ENCODE data around the gene INPP5A.
"Not testable (repeated sequence)": the region's sequence is repeated elsewhere in the genome, so short reads cannot be mapped to it uniquely, and the experiment has no call there.

The INPP5A gene

GRCh38 chr10:132592790-132593383 is 55.3 kb downstream of the INPP5A start:
- in situ Hi-C loops (cut with MboI; ENCODE audit: low sequenced_read_pairs): no loop called here

- in situ Hi-C loops (cut with MboI; ENCODE audit: low sequenced_read_pairs): no loop called here
Observed at GRCh38 chr10:132593389-132593788, 55.8 kb downstream of the INPP5A start.

- in situ Hi-C loops (cut with MboI; ENCODE audit: low sequenced_read_pairs): no loop called here
Observed at GRCh38 chr10:132593900-132594876, 56.6 kb downstream of the INPP5A start.

- in situ Hi-C loops (cut with MboI; ENCODE audit: low sequenced_read_pairs): no loop called here
Observed at GRCh38 chr10:132595021-132595420, 57.4 kb downstream of the INPP5A start.

GRCh38 chr10:132595854-132596253 is 58.3 kb downstream of the INPP5A start:
- in situ Hi-C loops (cut with MboI; ENCODE audit: low sequenced_read_pairs): no loop called here

GRCh38 chr10:132596742-132597279 is 59.2 kb downstream of the INPP5A start:
- in situ Hi-C loops (cut with MboI; ENCODE audit: low sequenced_read_pairs): no loop called here

- in situ Hi-C loops (cut with MboI; ENCODE audit: low sequenced_read_pairs): no loop called here
Observed at GRCh38 chr10:132597654-132598053, 60.1 kb downstream of the INPP5A start.

GRCh38 chr10:132599023-132599618 is 61.5 kb downstream of the INPP5A start:
- in situ Hi-C loops (cut with MboI; ENCODE audit: low sequenced_read_pairs): not testable (repeated sequence)

- in situ Hi-C loops (cut with MboI; ENCODE audit: low sequenced_read_pairs): no loop called here
Observed at GRCh38 chr10:132599732-132600131, 62.1 kb downstream of the INPP5A start.

GRCh38 chr10:132600416-132600815 is 62.8 kb downstream of the INPP5A start:
- in situ Hi-C loops (cut with MboI; ENCODE audit: low sequenced_read_pairs): no loop called here

GRCh38 chr10:132601567-132601966 is 64.0 kb downstream of the INPP5A start:
- in situ Hi-C loops (cut with MboI; ENCODE audit: low sequenced_read_pairs): no loop called here

GRCh38 chr10:132602614-132603013 is 65.0 kb downstream of the INPP5A start:
- in situ Hi-C loops (cut with MboI; ENCODE audit: low sequenced_read_pairs): no loop called here

GRCh38 chr10:132603851-132604533 is 66.4 kb downstream of the INPP5A start:
- in situ Hi-C loops (cut with MboI; ENCODE audit: low sequenced_read_pairs): no loop called here

- in situ Hi-C loops (cut with MboI; ENCODE audit: low sequenced_read_pairs): no loop called here
Observed at GRCh38 chr10:132604686-132605085, 67.1 kb downstream of the INPP5A start.

- in situ Hi-C loops (cut with MboI; ENCODE audit: low sequenced_read_pairs): no loop called here
Observed at GRCh38 chr10:132605390-132605789, 67.8 kb downstream of the INPP5A start.

GRCh38 chr10:132606031-132606491 is 68.5 kb downstream of the INPP5A start:
- in situ Hi-C loops (cut with MboI; ENCODE audit: low sequenced_read_pairs): no loop called here

- in situ Hi-C loops (cut with MboI; ENCODE audit: low sequenced_read_pairs): no loop called here
Observed at GRCh38 chr10:132606536-132607316, 69.1 kb downstream of the INPP5A start.

- in situ Hi-C loops (cut with MboI; ENCODE audit: low sequenced_read_pairs): no loop called here
Observed at GRCh38 chr10:132607491-132607890, 69.9 kb downstream of the INPP5A start.

- in situ Hi-C loops (cut with MboI; ENCODE audit: low sequenced_read_pairs): no loop called here
Observed at GRCh38 chr10:132607961-132608495, 70.4 kb downstream of the INPP5A start.

All from HL-60/S4 treated with phorbol 12-myristate 13-acetate at 8.2 ng/mL for 4 days and 3 days (cell line).